Testis (tissue), 2 donors: ENCODE measurements around the gene GNB1L.

Source experiments
- POLR2A ChIP-seq: fragments of 450-650 bp; IDR thresholded peaks from one replicate; pipeline ENCODE4 v1.6.1; 2017; ENCODE audit warnings: antibody characterized with exemption, mild to moderate bottlenecking, moderate library complexity
- TF ChIP-seq, protein P1 (sequence below), 3 experiments: fragments of 450-650 bp in 2 of 3; fragments of 200-600 bp in 1 of 3; sonication (generic) in 1 of 3; IDR thresholded peaks; one replicate each; pipeline ENCODE4 v1.5.1; 2016 to 2019; ENCODE audit warnings: antibody characterized with exemption in 3 of 3, mild to moderate bottlenecking in 2 of 3, moderate library complexity in 1 of 3

DNA sequence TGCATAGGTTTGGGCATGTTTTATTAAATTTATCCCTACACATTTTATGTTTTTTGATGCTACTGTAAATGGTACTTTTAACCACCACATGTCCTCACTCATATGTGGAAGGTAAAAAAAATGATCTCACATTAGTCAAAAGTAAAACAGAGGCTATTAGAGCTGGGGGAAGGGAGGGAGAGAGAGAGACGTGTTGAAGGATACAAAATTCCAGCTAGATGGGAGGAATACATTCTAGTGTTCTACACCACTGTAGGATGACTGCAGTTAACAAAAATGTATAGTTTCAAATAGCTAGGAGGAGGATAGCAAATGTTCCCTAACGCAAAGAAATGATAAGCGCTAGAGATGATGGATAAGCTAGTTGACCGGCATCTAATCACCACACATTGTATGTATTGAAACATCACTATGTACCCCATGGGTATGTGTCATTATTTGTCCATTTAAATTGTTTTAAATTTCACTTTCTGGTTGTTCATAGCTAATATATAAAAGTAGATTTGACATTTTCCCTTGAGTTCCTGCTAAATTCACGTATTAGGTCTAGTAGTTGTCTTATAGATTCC is 9.9 kb upstream of the GNB1L start:
- TF ChIP-seq, protein P1, sequence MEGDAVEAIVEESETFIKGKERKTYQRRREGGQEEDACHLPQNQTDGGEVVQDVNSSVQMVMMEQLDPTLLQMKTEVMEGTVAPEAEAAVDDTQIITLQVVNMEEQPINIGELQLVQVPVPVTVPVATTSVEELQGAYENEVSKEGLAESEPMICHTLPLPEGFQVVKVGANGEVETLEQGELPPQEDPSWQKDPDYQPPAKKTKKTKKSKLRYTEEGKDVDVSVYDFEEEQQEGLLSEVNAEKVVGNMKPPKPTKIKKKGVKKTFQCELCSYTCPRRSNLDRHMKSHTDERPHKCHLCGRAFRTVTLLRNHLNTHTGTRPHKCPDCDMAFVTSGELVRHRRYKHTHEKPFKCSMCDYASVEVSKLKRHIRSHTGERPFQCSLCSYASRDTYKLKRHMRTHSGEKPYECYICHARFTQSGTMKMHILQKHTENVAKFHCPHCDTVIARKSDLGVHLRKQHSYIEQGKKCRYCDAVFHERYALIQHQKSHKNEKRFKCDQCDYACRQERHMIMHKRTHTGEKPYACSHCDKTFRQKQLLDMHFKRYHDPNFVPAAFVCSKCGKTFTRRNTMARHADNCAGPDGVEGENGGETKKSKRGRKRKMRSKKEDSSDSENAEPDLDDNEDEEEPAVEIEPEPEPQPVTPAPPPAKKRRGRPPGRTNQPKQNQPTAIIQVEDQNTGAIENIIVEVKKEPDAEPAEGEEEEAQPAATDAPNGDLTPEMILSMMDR (IDR thresholded peaks at IDR 0.05) = no peak
- no peak for TF ChIP-seq POLR2A
